ENCODE measurements around the gene MGAT5.

The MGAT5 gene

DNA sequence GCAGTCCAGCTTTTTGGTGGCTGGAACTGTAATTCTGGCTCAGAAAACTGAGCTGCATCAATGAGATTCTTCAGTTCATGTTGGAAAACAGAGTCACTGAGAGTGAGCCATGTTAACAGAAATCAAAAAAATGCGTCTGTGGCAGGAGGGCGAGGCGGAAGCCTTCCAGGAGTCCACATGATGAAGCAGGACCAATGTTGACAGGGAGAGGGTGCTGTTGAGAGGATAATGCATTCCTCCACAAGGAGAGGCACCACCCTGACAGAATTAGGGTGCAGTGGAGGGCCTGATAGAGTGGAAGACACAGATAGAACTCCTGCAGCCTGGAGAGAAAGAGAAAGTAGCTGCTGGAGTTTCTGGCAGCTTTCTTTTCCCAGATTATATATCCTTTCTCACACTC is 111.5 kb downstream of the MGAT5 start:
- no CpG with 5 or more reads among the region's 3 CpGs for WGBS, 2 donors (ENCODE audit: extremely low coverage in 2 of 2, insufficient read length in 2 of 2, insufficient replicate concordance in 1 of 2)
- H3K9ac ChIP-seq (ENCODE audit: low read depth, low read length, poor library complexity): no peak overlapping the region
- H2AFZ ChIP-seq (ENCODE audit: low read length): no peak overlapping the region
- no peak overlapping the region for H2AK5ac ChIP-seq (ENCODE audit: low read depth, low read length)
- no peaks in the 10 kb centered on the region for H3K9me3 ChIP-seq (replicated peaks in 1 of 2; ENCODE audit: control insufficient read depth in 2 of 2, insufficient read depth in 1 of 2, low read depth in 1 of 2, low read length in 2 of 2)
- no peak overlapping the region for H2BK5ac ChIP-seq (ENCODE audit: low read length)
- H3K36me3 ChIP-seq (replicated peaks in 1 of 2; ENCODE audit: control insufficient read depth in 2 of 2, insufficient read depth in 2 of 2, low read length in 2 of 2): peaks cover 4 to 29% of the 10 kb centered on the region in 2 donors
- H3K27me3 ChIP-seq (ENCODE audit: control insufficient read depth in 3 of 3, insufficient read depth in 3 of 3, low read depth in 1 of 3, low read length in 3 of 3): no peaks in the 10 kb centered on the region
- no peak overlapping the region for H3K4me2 ChIP-seq (ENCODE audit: insufficient read depth, low read length, poor library complexity, severe bottlenecking)
- no peak overlapping the region for H4K8ac ChIP-seq (ENCODE audit: low read depth, low read length)
- no peak overlapping the region for H2BK15ac ChIP-seq (ENCODE audit: low read length)
- H3K4me3 ChIP-seq (ENCODE audit: low read length in 2 of 2): no peak overlapping the region
- no peak overlapping the region for H2BK120ac ChIP-seq (ENCODE audit: low read depth, low read length)
- H2BK12ac ChIP-seq (ENCODE audit: low read length): no peak overlapping the region
- no peak overlapping the region for H3K23ac ChIP-seq (ENCODE audit: low read depth, low read length, poor library complexity)
- no peak overlapping the region for H4K91ac ChIP-seq (ENCODE audit: low read depth, low read length, poor library complexity)
- H3K18ac ChIP-seq (ENCODE audit: low read length): no peak overlapping the region
- H3K4ac ChIP-seq (ENCODE audit: low read length): no peak overlapping the region
- no peak for DNase-seq (ENCODE audit: low spot score)
- H3K27ac ChIP-seq (replicated peaks; ENCODE audit: low read length): no peak overlapping the region
- peaks cover 0 to 3% of the 10 kb centered on the region in 2 donors for H3K4me1 ChIP-seq (ENCODE audit: control insufficient read depth in 2 of 2, insufficient read depth in 1 of 2, low read depth in 1 of 2, low read length in 2 of 2)
- no peak overlapping the region for H3K14ac ChIP-seq (ENCODE audit: low read length)
- H3K79me1 ChIP-seq (ENCODE audit: low read depth, low read length): no peaks in the 10 kb centered on the region

DNA sequence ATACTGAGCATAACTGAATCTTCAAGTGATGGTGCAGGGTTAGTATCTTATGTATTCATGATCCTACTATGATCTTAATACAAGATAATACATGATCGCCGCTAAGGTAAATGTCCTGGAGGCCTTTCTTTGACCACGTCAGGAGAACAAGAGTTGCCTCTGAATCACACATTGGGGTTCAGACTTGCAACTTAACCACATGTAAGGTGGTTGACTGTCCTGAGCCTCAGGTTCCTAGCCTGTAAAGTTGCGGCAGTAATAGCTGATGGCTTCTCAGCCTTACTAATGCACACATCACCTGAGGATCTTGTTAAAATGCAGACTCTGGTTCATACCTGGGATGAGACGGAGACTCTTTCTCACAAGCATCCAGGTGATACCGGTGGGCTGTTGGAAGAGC is 112.5 kb downstream of the MGAT5 start:
- no peak overlapping the region for H2AFZ ChIP-seq (ENCODE audit: low read length)
- WGBS, 2 donors (ENCODE audit: extremely low coverage in 2 of 2, insufficient read length in 2 of 2, insufficient replicate concordance in 1 of 2): no CpG with 5 or more reads among the region's 6 CpGs
- no peak overlapping the region for H2BK12ac ChIP-seq (ENCODE audit: low read length)
- no peak overlapping the region for H2BK5ac ChIP-seq (ENCODE audit: low read length)
- H3K18ac ChIP-seq (ENCODE audit: low read length): no peak overlapping the region
- no peak overlapping the region for H3K27ac ChIP-seq (replicated peaks; ENCODE audit: low read length)
- H3K23ac ChIP-seq (ENCODE audit: low read depth, low read length, poor library complexity): no peak overlapping the region
- H3K9me3 ChIP-seq (replicated peaks in 1 of 2; ENCODE audit: control insufficient read depth in 2 of 2, insufficient read depth in 1 of 2, low read depth in 1 of 2, low read length in 2 of 2): no peaks in the 10 kb centered on the region
- no peak for DNase-seq (ENCODE audit: low spot score)
- H3K14ac ChIP-seq (ENCODE audit: low read length): no peak overlapping the region
- H2BK120ac ChIP-seq (ENCODE audit: low read depth, low read length): no peak overlapping the region
- no peak overlapping the region for H4K91ac ChIP-seq (ENCODE audit: low read depth, low read length, poor library complexity)
- no peak overlapping the region for H4K8ac ChIP-seq (ENCODE audit: low read depth, low read length)
- peaks cover 4 to 33% of the 10 kb centered on the region in 2 donors for H3K36me3 ChIP-seq (replicated peaks in 1 of 2; ENCODE audit: control insufficient read depth in 2 of 2, insufficient read depth in 2 of 2, low read length in 2 of 2)
- no peak overlapping the region for H3K9ac ChIP-seq (ENCODE audit: low read depth, low read length, poor library complexity)
- H3K4me1 ChIP-seq (ENCODE audit: control insufficient read depth in 2 of 2, insufficient read depth in 1 of 2, low read depth in 1 of 2, low read length in 2 of 2): no peaks in the 10 kb centered on the region
- H3K4me3 ChIP-seq (ENCODE audit: low read length in 2 of 2): no peak overlapping the region
- H3K4ac ChIP-seq (ENCODE audit: low read length): no peak overlapping the region
- no peak overlapping the region for H2AK5ac ChIP-seq (ENCODE audit: low read depth, low read length)
- H3K79me1 ChIP-seq (ENCODE audit: low read depth, low read length): no peaks in the 10 kb centered on the region
- H3K4me2 ChIP-seq (ENCODE audit: insufficient read depth, low read length, poor library complexity, severe bottlenecking): no peak overlapping the region
- no peaks in the 10 kb centered on the region for H3K27me3 ChIP-seq (ENCODE audit: control insufficient read depth in 3 of 3, insufficient read depth in 3 of 3, low read depth in 1 of 3, low read length in 3 of 3)
- H2BK15ac ChIP-seq (ENCODE audit: low read length): no peak overlapping the region

DNA sequence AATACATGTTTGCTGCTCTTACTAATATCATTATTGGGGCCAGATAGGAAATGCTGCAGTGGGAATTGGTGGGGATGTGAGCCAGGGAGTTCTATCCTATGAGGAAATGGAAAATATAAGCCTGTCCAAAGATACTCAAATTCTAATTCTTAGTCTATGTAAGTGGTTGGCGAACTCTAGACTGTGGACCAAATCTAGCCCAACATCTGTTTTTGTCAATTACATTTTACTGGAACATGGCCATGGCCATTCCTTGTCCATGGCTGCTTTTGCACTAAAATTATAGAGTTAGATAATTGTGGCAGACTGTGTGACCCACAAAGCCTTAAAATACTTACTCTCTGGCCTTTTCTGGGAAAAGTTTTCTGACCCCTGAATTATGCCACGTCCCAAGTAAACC is 113.3 kb downstream of the MGAT5 start:
- no peaks in the 10 kb centered on the region for H3K79me1 ChIP-seq (ENCODE audit: low read depth, low read length)
- H3K27me3 ChIP-seq (ENCODE audit: control insufficient read depth in 3 of 3, insufficient read depth in 3 of 3, low read depth in 1 of 3, low read length in 3 of 3): no peaks in the 10 kb centered on the region
- no peak overlapping the region for H2AK5ac ChIP-seq (ENCODE audit: low read depth, low read length)
- H3K9me3 ChIP-seq (replicated peaks in 1 of 2; ENCODE audit: control insufficient read depth in 2 of 2, insufficient read depth in 1 of 2, low read depth in 1 of 2, low read length in 2 of 2): no peaks in the 10 kb centered on the region
- H4K8ac ChIP-seq (ENCODE audit: low read depth, low read length): no peak overlapping the region
- H3K27ac ChIP-seq (replicated peaks; ENCODE audit: low read length): no peak overlapping the region
- no peak overlapping the region for H3K4me2 ChIP-seq (ENCODE audit: insufficient read depth, low read length, poor library complexity, severe bottlenecking)
- no CpG with 5 or more reads among the region's 2 CpGs for WGBS, 2 donors (ENCODE audit: extremely low coverage in 2 of 2, insufficient read length in 2 of 2, insufficient replicate concordance in 1 of 2)
- no peak overlapping the region for H3K14ac ChIP-seq (ENCODE audit: low read length)
- H2BK15ac ChIP-seq (ENCODE audit: low read length): no peak overlapping the region
- H3K4me3 ChIP-seq (ENCODE audit: low read length in 2 of 2): no peak overlapping the region
- no peaks in the 10 kb centered on the region for H3K4me1 ChIP-seq (ENCODE audit: control insufficient read depth in 2 of 2, insufficient read depth in 1 of 2, low read depth in 1 of 2, low read length in 2 of 2)
- H2BK12ac ChIP-seq (ENCODE audit: low read length): no peak overlapping the region
- H3K18ac ChIP-seq (ENCODE audit: low read length): no peak overlapping the region
- H2BK120ac ChIP-seq (ENCODE audit: low read depth, low read length): no peak overlapping the region
- no peak overlapping the region for H3K4ac ChIP-seq (ENCODE audit: low read length)
- H4K91ac ChIP-seq (ENCODE audit: low read depth, low read length, poor library complexity): no peak overlapping the region
- peaks cover 3 to 26% of the 10 kb centered on the region in 2 donors for H3K36me3 ChIP-seq (replicated peaks in 1 of 2; ENCODE audit: control insufficient read depth in 2 of 2, insufficient read depth in 2 of 2, low read length in 2 of 2)
- H2AFZ ChIP-seq (ENCODE audit: low read length): no peak overlapping the region
- no peak for DNase-seq (ENCODE audit: low spot score)
- H3K9ac ChIP-seq (ENCODE audit: low read depth, low read length, poor library complexity): no peak overlapping the region
- H2BK5ac ChIP-seq (ENCODE audit: low read length): no peak overlapping the region
- no peak overlapping the region for H3K23ac ChIP-seq (ENCODE audit: low read depth, low read length, poor library complexity)

DNA sequence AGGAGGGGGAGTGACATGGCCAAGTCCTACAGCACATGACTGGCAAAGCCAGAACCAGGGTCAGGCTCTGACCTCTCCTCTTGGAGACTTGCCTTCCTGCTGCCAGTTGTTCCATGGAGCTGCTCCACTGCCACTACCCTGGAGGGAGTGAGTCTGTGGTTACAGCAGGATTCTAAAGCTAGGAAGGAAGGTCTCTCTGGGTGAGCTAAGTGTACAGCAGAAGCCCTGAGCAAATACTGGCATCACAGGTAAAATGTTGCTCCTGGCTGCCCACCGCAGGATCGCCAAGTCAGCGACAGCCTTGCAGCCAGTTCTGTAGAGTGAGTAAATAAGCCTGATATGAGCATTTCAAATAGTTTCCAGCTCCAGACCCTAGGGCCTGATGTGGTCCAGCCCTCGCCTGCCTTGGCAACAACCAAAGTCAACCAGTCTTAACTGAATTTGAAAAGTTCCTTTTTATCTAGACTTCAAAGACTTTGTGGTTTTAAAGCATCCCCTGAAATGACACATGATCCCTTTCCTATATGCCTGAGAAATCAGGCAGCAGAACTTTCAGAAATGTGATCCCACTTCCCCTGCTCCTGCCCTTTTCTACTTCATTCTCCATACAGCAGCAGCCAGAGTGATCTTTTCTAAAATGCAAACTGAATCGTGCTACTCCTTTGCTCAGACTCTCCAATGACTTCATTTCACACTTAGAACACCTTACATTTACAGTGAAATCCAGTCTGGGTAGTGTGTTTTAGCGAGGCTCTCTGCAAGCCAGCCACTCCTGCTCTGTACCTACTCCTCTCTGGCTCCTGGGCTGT is 114.3 kb downstream of the MGAT5 start:
- DNase-seq (ENCODE audit: low spot score): no peak
- no peak overlapping the region for H3K4me3 ChIP-seq (ENCODE audit: low read length in 2 of 2)
- no peak overlapping the region for H3K4ac ChIP-seq (ENCODE audit: low read length)
- H3K9ac ChIP-seq (ENCODE audit: low read depth, low read length, poor library complexity): no peak overlapping the region
- no peak overlapping the region for H3K27ac ChIP-seq (replicated peaks; ENCODE audit: low read length)
- no peak overlapping the region for H3K4me2 ChIP-seq (ENCODE audit: insufficient read depth, low read length, poor library complexity, severe bottlenecking)
- no peak overlapping the region for H4K91ac ChIP-seq (ENCODE audit: low read depth, low read length, poor library complexity)
- H2BK5ac ChIP-seq (ENCODE audit: low read length): no peak overlapping the region
- H2BK120ac ChIP-seq (ENCODE audit: low read depth, low read length): no peak overlapping the region
- no peaks in the 10 kb centered on the region for H3K9me3 ChIP-seq (replicated peaks in 1 of 2; ENCODE audit: control insufficient read depth in 2 of 2, insufficient read depth in 1 of 2, low read depth in 1 of 2, low read length in 2 of 2)
- H4K8ac ChIP-seq (ENCODE audit: low read depth, low read length): no peak overlapping the region
- H3K4me1 ChIP-seq (ENCODE audit: control insufficient read depth in 2 of 2, insufficient read depth in 1 of 2, low read depth in 1 of 2, low read length in 2 of 2): no peaks in the 10 kb centered on the region
- no peaks in the 10 kb centered on the region for H3K79me1 ChIP-seq (ENCODE audit: low read depth, low read length)
- WGBS, 2 donors (ENCODE audit: extremely low coverage in 2 of 2, insufficient read length in 2 of 2, insufficient replicate concordance in 1 of 2): no CpG with 5 or more reads among the region's 6 CpGs
- no peak overlapping the region for H2AFZ ChIP-seq (ENCODE audit: low read length)
- H3K18ac ChIP-seq (ENCODE audit: low read length): no peak overlapping the region
- no peaks in the 10 kb centered on the region for H3K27me3 ChIP-seq (ENCODE audit: control insufficient read depth in 3 of 3, insufficient read depth in 3 of 3, low read depth in 1 of 3, low read length in 3 of 3)
- no peak overlapping the region for H3K23ac ChIP-seq (ENCODE audit: low read depth, low read length, poor library complexity)
- no peak overlapping the region for H2AK5ac ChIP-seq (ENCODE audit: low read depth, low read length)
- no peak overlapping the region for H2BK12ac ChIP-seq (ENCODE audit: low read length)
- peaks cover 0 to 16% of the 10 kb centered on the region in 2 donors for H3K36me3 ChIP-seq (replicated peaks in 1 of 2; ENCODE audit: control insufficient read depth in 2 of 2, insufficient read depth in 2 of 2, low read length in 2 of 2)
- H3K14ac ChIP-seq (ENCODE audit: low read length): no peak overlapping the region
- H2BK15ac ChIP-seq (ENCODE audit: low read length): no peak overlapping the region
